H1 (cell line): Measurements from ENCODE around the gene ARL5A. TPM values are rescaled to one million over a fixed set of nuclear protein-coding genes. Genes with fewer than 3 reads are reported as not detected.
A peak's percentile ranks its signal among the peaks of the same experiment; 100 is the strongest.

Experiments
- CTCF ChIA-PET: fragments of 300-600 bp; sonication (Branson Sonifier 250); formaldehyde crosslinking; loops from one replicate; lab custom pipeline; 2021; ENCODE audit not compliant: partially characterized antibody; lab: Charles Lee
- POLR2A ChIA-PET: fragments of 300-600 bp; sonication (Branson Sonifier 250); formaldehyde crosslinking; loops from one replicate; lab custom pipeline; 2021; ENCODE audit warnings: inconsistent platforms; ENCODE audit not compliant: partially characterized antibody; lab: Charles Lee
- DNase-seq, 2 experiments: peaks; one replicate each; pipeline versions ENCODE4 v3.0.0 to v3.0.0-alpha.2; 2010 to 2022; ENCODE audit warnings: low spot score in 2 of 2, low read depth in 1 of 2, mixed read lengths in 1 of 2
- FAIRE-seq: peaks from 2 replicates; lab custom pipeline; 2011; peaks lifted over from hg19 to GRCh38; lab: Jason Lieb, UNC
- H2AFZ ChIP-seq: 2 replicates; pipeline ENCODE4 v1.8.1; 2012; ENCODE audit warnings: low read length, inconsistent platforms
- H2AK5ac ChIP-seq: 2 replicates; pipeline ENCODE4 v1.6.1; 2013; ENCODE audit warnings: low read depth, low read length
- H2BK120ac ChIP-seq: replicated peaks from 2 replicates; pipeline ENCODE3; 2013; ENCODE audit warnings: low read depth, low read length, inconsistent platforms
- H2BK12ac ChIP-seq: 2 replicates; pipeline ENCODE4 v1.6.1; 2013; ENCODE audit warnings: low read depth, low read length
- H2BK15ac ChIP-seq: 2 replicates; pipeline ENCODE4 v1.6.1; 2013; ENCODE audit warnings: low read length
- H2BK20ac ChIP-seq: 2 replicates; pipeline ENCODE4 v1.6.1; 2013; ENCODE audit warnings: low read length
- H2BK5ac ChIP-seq: 2 replicates; pipeline ENCODE4 v1.6.1; 2013; ENCODE audit warnings: low read depth, low read length
- H3K14ac ChIP-seq: 2 replicates; pipeline ENCODE4 v1.6.1; 2013; ENCODE audit warnings: inconsistent platforms; ENCODE audit not compliant: insufficient read length
- H3K18ac ChIP-seq: 2 replicates; pipeline ENCODE4 v1.6.1; 2013; ENCODE audit warnings: low read length; ENCODE audit errors: extremely low read depth
- H3K23ac ChIP-seq: 2 replicates; pipeline ENCODE4 v1.6.1; 2013; ENCODE audit warnings: inconsistent platforms; ENCODE audit not compliant: insufficient read length
- H3K23me2 ChIP-seq: 2 replicates; pipeline ENCODE4 v1.6.1; 2013; ENCODE audit warnings: low read depth, low read length
- H3K27ac ChIP-seq: 2 replicates; pipeline ENCODE4 v1.6.1; 2011; ENCODE audit warnings: low read depth, low read length, inconsistent platforms
- H3K27me3 ChIP-seq, 4 experiments: replicated peaks in 1 of 4; 1 replicate in 1 of 4; 2 replicates in 3 of 4; pipeline versions ENCODE4 v1.6.1 to v1.8.1; 2011 to 2013; ENCODE audit warnings: low read length in 3 of 4, mild to moderate bottlenecking in 3 of 4, inconsistent platforms in 2 of 4, mixed read lengths in 2 of 4, moderate library complexity in 1 of 4; ENCODE audit not compliant: control insufficient read depth in 3 of 4, insufficient read depth in 3 of 4; ENCODE audit errors: extremely low read depth in 1 of 4
- H3K36me3 ChIP-seq, 4 experiments: 2 replicates each; pipeline versions ENCODE4 v1.6.1 to v1.8.1; 2011 to 2013; ENCODE audit warnings: mild to moderate bottlenecking in 4 of 4, low read length in 3 of 4, moderate library complexity in 2 of 4, control low read depth in 1 of 4, inconsistent platforms in 1 of 4; ENCODE audit not compliant: insufficient read depth in 4 of 4, control insufficient read depth in 2 of 4
- H3K4ac ChIP-seq: replicated peaks from 2 replicates; pipeline ENCODE3; 2013; ENCODE audit warnings: low read length, low read depth, mixed read lengths, inconsistent platforms; ENCODE audit not compliant: insufficient read length
- H3K4me1 ChIP-seq, 4 experiments: replicated peaks in 1 of 4; 1 replicate in 1 of 4; 2 replicates in 3 of 4; pipeline versions ENCODE4 v1.6.1 to v1.8.1; 2011 to 2013; ENCODE audit warnings: low read length in 3 of 4, inconsistent platforms in 2 of 4, mixed read lengths in 1 of 4; ENCODE audit not compliant: insufficient read depth in 4 of 4, control insufficient read depth in 3 of 4
- H3K4me2 ChIP-seq, 2 experiments: 2 replicates each; pipeline versions ENCODE4 v1.6.1 to v1.8.1; 2011 to 2013; ENCODE audit warnings: low read depth in 2 of 2, low read length in 2 of 2, control low read depth in 1 of 2, inconsistent platforms in 1 of 2, mild to moderate bottlenecking in 1 of 2; ENCODE audit not compliant: insufficient read depth in 1 of 2
- H3K4me3 ChIP-seq, 4 experiments: fragments of 200-600, 300-600 bp in 1 of 4; sonication (generic), shearing (Covaris generic), sonication (Bioruptor Twin) in 1 of 4; 2 replicates each; pipeline versions ENCODE4 v1.5.1 to v1.8.1; 2011 to 2016; ENCODE audit warnings: low read length in 4 of 4, low read depth in 3 of 4, control low read depth in 2 of 4, inconsistent platforms in 2 of 4, mild to moderate bottlenecking in 2 of 4, mixed read lengths in 1 of 4, moderate library complexity in 1 of 4; ENCODE audit not compliant: insufficient read depth in 2 of 4; ENCODE audit errors: extremely low read depth in 1 of 4
- H3K56ac ChIP-seq: replicated peaks from 2 replicates; pipeline ENCODE3; 2013; ENCODE audit warnings: low read depth, mild to moderate bottlenecking, mixed read lengths, low read length, inconsistent platforms; ENCODE audit not compliant: insufficient read length
- H3K79me1 ChIP-seq: 2 replicates; pipeline ENCODE4 v1.6.1; 2013; ENCODE audit warnings: low read depth, low read length, control low read depth
- H3K79me2 ChIP-seq, 2 experiments: 2 replicates each; pipeline versions ENCODE4 v1.6.1 to v1.8.1; 2012 to 2013; ENCODE audit warnings: low read length in 2 of 2, mild to moderate bottlenecking in 2 of 2, inconsistent platforms in 1 of 2; ENCODE audit not compliant: insufficient read depth in 2 of 2, control insufficient read depth in 1 of 2
- H3K9ac ChIP-seq, 4 experiments: replicated peaks in 1 of 4; 1 replicate in 1 of 4; 2 replicates in 3 of 4; pipeline versions ENCODE4 v1.6.1 to v1.8.1; 2011 to 2013; ENCODE audit warnings: low read depth in 3 of 4, low read length in 3 of 4, control low read depth in 2 of 4, mild to moderate bottlenecking in 2 of 4, moderate library complexity in 2 of 4, inconsistent platforms in 1 of 4; ENCODE audit errors: extremely low read depth in 1 of 4
- H3K9me3 ChIP-seq, 2 experiments: 2 replicates each; pipeline versions ENCODE4 v1.6.1 to v1.8.1; 2012 to 2013; ENCODE audit warnings: mild to moderate bottlenecking in 2 of 2, moderate library complexity in 2 of 2, control low read depth in 1 of 2, inconsistent platforms in 1 of 2, low read depth in 1 of 2, low read length in 1 of 2, mixed read lengths in 1 of 2; ENCODE audit not compliant: insufficient read depth in 2 of 2
- H4K20me1 ChIP-seq, 2 experiments: replicated peaks in 1 of 2; 2 replicates each; pipeline versions ENCODE3 to v1.8.1; 2011 to 2013; ENCODE audit warnings: inconsistent platforms in 2 of 2, low read length in 2 of 2, mild to moderate bottlenecking in 1 of 2; ENCODE audit not compliant: insufficient read depth in 2 of 2, control insufficient read depth in 1 of 2
- H4K5ac ChIP-seq: 2 replicates; pipeline ENCODE4 v1.6.1; 2013; ENCODE audit warnings: low read length, low read depth, mixed read lengths, inconsistent platforms; ENCODE audit not compliant: insufficient read length
- H4K8ac ChIP-seq: 2 replicates; pipeline ENCODE4 v1.8.0; 2013; ENCODE audit warnings: mild to moderate bottlenecking, moderate library complexity, low read length, inconsistent platforms; ENCODE audit not compliant: insufficient read depth; ENCODE audit errors: extremely low read depth
- H4K91ac ChIP-seq: replicated peaks from 2 replicates; pipeline ENCODE3; 2013; ENCODE audit warnings: low read length, mixed read lengths, inconsistent platforms; ENCODE audit not compliant: insufficient read length
- CREB1 ChIP-seq: IDR thresholded peaks from 2 replicates; pipeline ENCODE4 v1.6.1; 2012; ENCODE audit warnings: inconsistent platforms
- HDAC2 ChIP-seq, 2 experiments: fragments of 300-600 bp in 1 of 2; sonication (generic) in 1 of 2; IDR thresholded peaks; 2 replicates each; pipeline ENCODE4 v1.6.1; 2011 to 2012; ENCODE audit warnings: low read depth in 2 of 2, low read length in 2 of 2, mild to moderate bottlenecking in 2 of 2, moderate library complexity in 2 of 2, borderline replicate concordance in 1 of 2, inconsistent platforms in 1 of 2
- KDM1A ChIP-seq: fragments of 200-600, 300-600 bp; sonication (generic); IDR thresholded peaks from 2 replicates; pipeline ENCODE4 v1.7.1; 2016; ENCODE audit warnings: mild to moderate bottlenecking, low read length, borderline replicate concordance
- NRF1 ChIP-seq: IDR thresholded peaks from 2 replicates; pipeline ENCODE4 v1.6.1; 2011; ENCODE audit warnings: mild to moderate bottlenecking, low read depth, low read length, improper control_type of control experiment
- POLR2A ChIP-seq, 2 experiments: IDR thresholded peaks; 1 replicate in 1 of 2; 2 replicates in 1 of 2; pipeline ENCODE4 v1.6.1; 2011; ENCODE audit warnings: low read depth in 2 of 2, low read length in 2 of 2, mild to moderate bottlenecking in 2 of 2; ENCODE audit errors: control extremely low read depth in 1 of 2
- RBBP5 ChIP-seq: IDR thresholded peaks from 2 replicates; pipeline ENCODE4 v1.7.1; 2012; ENCODE audit warnings: low read depth, mild to moderate bottlenecking, inconsistent platforms, low read length, moderate library complexity, borderline replicate concordance
- SAP30 ChIP-seq: fragments of 300-600 bp; sonication (generic); IDR thresholded peaks from 2 replicates; pipeline ENCODE4 v1.7.1; 2012; ENCODE audit warnings: low read length, moderate library complexity, mild to moderate bottlenecking, inconsistent platforms; ENCODE audit not compliant: insufficient read depth, insufficient replicate concordance
- SIRT6 ChIP-seq: IDR thresholded peaks from one replicate; pipeline ENCODE4 v1.7.1; 2012; ENCODE audit warnings: low read length, inconsistent platforms
- TEAD4 ChIP-seq: IDR thresholded peaks from 2 replicates; pipeline ENCODE4 v1.6.1; 2012; ENCODE audit warnings: low read depth, low read length, inconsistent platforms, mixed read lengths
- USF2 ChIP-seq: IDR thresholded peaks from 2 replicates; pipeline ENCODE4 v1.6.1; 2011; ENCODE audit warnings: low read length, improper control_type of control experiment
- WGBS, 2 experiments: shearing (Covaris generic) in 1 of 2; methylation state at CpG; one replicate each; pipeline versions ENCODE4 v1.1.6 to v1.1.7; 2013 to 2015; ENCODE audit warnings: low lambda C conversion rate in 2 of 2, mixed read lengths in 2 of 2, inconsistent platforms in 1 of 2, low coverage in 1 of 2, missing lambda C conversion rate in 1 of 2; ENCODE audit not compliant: insufficient replicate concordance in 2 of 2, insufficient coverage in 1 of 2, insufficient read length in 1 of 2; ENCODE audit errors: extremely low coverage in 1 of 2, missing lambda C conversion rate in 1 of 2; 5-methylcytosine and 5-hydroxymethylcytosine counted together
- polyA plus RNA-seq, 7 experiments: library from polyadenylated mRNA; depleted of rRNA in 3 of 7; stranded (reverse) in 5 of 7; unstranded in 2 of 7; fragments of >200 nt in 5 of 7; fragments of 200-250 nt in 2 of 7; gene quantifications; 1 replicate in 5 of 7; 2 replicates in 1 of 7; 4 replicates in 1 of 7; pipeline versions ENCODE4 v1.2.1 to v1.2.3, GENCODE V29; 2011 to 2013; ENCODE audit warnings: missing spikeins in 2 of 7, mixed read lengths in 2 of 7
- total RNA-seq: library from RNA; stranded (reverse); fragmentation: NEBNext Ultra II Directional; extraction: Animal tissue kit (Norgen Biotek cat#: 25700); gene quantifications from 2 replicates; pipeline ENCODE4 v1.2.1, GENCODE V29; 2021

ARL5A gene
- total and polyA plus RNA-seq, 2 of the 8 experiments (the other 6 are each of a cell fraction or from before 2014, with no cell fraction given): 12.6 to 86.3 TPM

GRCh38 chr2:151827564-151828142 is 568 bp downstream of the ARL5A start:
- peak overlapping the region; percentile 30; the same call in 1 of the 2 replicates for H2AK5ac ChIP-seq
- FAIRE-seq: no peak
- no peaks in the 10 kb centered on the region; the same call in 1 of the 2 replicates for H3K23me2 ChIP-seq
- H2AFZ ChIP-seq: peak overlapping the region; percentile 30
- TF ChIP-seq USF2 (no peak), SIRT6 (no peak), KDM1A (peak; percentile 80; the same call in 1 of the 2 replicates), RBBP5 (peak; percentile 79; the same call in 1 of the 2 replicates), SAP30 (no peak), HDAC2 (IDR thresholded peaks at IDR 0.05; ENCODE audit: borderline replicate concordance in 1 of 2, low read depth in 2 of 2, low read length in 2 of 2) (peak in 1 of 2 experiments; percentile 78; a peak in 2 of 4 replicates), TEAD4 (peak; percentile 33; the same call in 1 of the 2 replicates), CREB1 (no peak), POLR2A (IDR thresholded peaks at IDR 0.05; ENCODE audit: control extremely low read depth in 1 of 2, low read depth in 2 of 2, low read length in 2 of 2) (no peak), NRF1 (no peak)
- TF ChIP-seq, all 59 proteins: peak for 4
- Histone ChIP-seq H2BK20ac (no peak overlapping the region), H3K18ac (peak overlapping the region; percentile 81; the same call in 1 of the 2 replicates), H4K5ac (no peak overlapping the region), H2BK12ac (no peak overlapping the region; the same call in 1 of the 2 replicates), H3K4ac (no peak overlapping the region), H3K27me3 (no peaks in the 10 kb centered on the region), H3K4me1 (peaks cover 0 to 17% (median 9%) of the 10 kb centered on the region in 4 experiments; a peak in 5 of 7 replicates), H3K36me3 (no peaks in the 10 kb centered on the region), H4K20me1 (peaks cover 8 to 10% of the 10 kb centered on the region in 2 experiments), H3K79me1 (no peaks in the 10 kb centered on the region), H3K56ac (peak overlapping the region; percentile 65), H3K79me2 (peaks cover 14 to 53% of the 10 kb centered on the region in 2 experiments), H3K23ac (no peak overlapping the region), H3K4me2 (peak overlapping the region; percentile 72 to 89), H2BK5ac (peak overlapping the region; percentile 40; the same call in 1 of the 2 replicates), H4K91ac (peak overlapping the region; percentile 3), H4K8ac (peak overlapping the region; percentile 96; the same call in 1 of the 2 replicates), H3K9me3 (no peaks in the 10 kb centered on the region), H3K27ac (peak overlapping the region; percentile 85; the same call in 1 of the 2 replicates), H3K4me3 (peak overlapping the region; percentile 88 to 98 (median 92)), H3K9ac (peak overlapping the region; percentile 79 to 96 (median 89)), H3K14ac (no peak overlapping the region), H2BK15ac (no peak overlapping the region), H2BK120ac (no peak overlapping the region)
- 2% methylated on average over 34 of the region's 38 CpGs; no CpG with 5 or more reads in 1 of the 2 experiments for WGBS, 2 experiments
- POLR2A ChIA-PET: interaction anchor here (0.5 to 3.0 kb wide), 21 partner anchors 10 to 394 kb away, joined by 3 to 21 read pairs (median 3); no protein-coding TSS in a partner anchor
- DNase-seq: no peak
- CTCF ChIA-PET: interaction anchor here (1.3 to 1.4 kb wide), 2 partner anchors 171 to 198 kb away, joined by 6 to 7 read pairs; no protein-coding TSS in a partner anchor
